ENCODE measurements around the gene EID3. TPM values are rescaled to one million over a fixed set of nuclear protein-coding genes. Genes with fewer than 3 reads are reported as not detected.

EID3 gene
- total and polyA plus RNA-seq, 10 of the 15 experiments (the other 5 are each of a cell fraction or from before 2014, with no cell fraction given) = 0.92 to 7.0 (median 4.3) TPM

DNA sequence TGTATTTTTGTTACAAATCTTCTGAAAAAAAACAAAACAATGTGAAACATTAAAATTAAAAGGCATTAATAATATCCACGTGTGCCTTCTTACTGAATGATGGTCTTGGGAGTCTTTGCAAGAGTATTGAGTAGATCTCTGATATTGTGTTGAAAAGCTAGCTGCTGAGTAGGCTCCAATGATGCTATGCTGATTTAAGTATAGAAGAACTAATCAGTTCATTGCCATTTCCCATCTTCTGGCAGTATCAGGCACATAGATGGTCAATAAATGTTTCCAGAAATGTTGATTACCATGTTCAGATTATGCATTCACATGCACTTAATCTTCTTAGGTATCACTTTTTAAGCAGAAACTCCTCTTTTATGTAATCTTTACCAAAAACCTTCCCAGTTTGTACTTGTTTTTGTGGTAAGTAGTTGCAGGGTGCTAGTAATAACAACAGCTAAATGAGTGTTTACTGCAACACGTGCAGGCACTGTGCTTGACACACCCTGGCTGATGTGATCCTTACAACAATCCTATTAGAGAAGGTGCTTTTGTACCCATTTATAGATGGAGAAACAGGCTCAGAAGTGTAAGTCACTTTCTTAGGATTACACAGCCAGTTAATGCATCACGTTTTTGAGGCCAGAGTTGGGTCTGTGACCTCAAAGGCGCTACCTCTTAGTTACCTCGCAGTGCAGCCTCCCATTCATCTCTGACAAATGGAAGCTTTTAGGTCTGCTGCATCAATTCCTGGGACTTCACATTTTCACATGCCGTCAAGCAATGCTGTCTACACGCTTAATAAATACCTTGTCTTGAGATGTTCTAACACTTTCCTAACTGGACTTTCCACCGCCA lies 46.9 kb downstream of the EID3 start:
- Histone ChIP-seq H3K4me2 (ENCODE audit: control insufficient read depth, insufficient read depth) (no peak overlapping the region), H3K79me2 (ENCODE audit: control insufficient read depth, insufficient read depth, low read length) (no peaks in the 10 kb centered on the region), H2AFZ (ENCODE audit: control insufficient read depth, low read depth, low read length) (no peak overlapping the region), H3K4me3 (no peak overlapping the region), H4K20me1 (ENCODE audit: control insufficient read depth, insufficient read depth) (no peaks in the 10 kb centered on the region), H3K27ac (ENCODE audit: control insufficient read depth, insufficient read depth) (no peak overlapping the region), H3K9ac (ENCODE audit: control insufficient read depth, insufficient read depth, low read length) (no peak overlapping the region), H3K4me1 (ENCODE audit: control insufficient read depth, insufficient read depth, low read length) (peaks cover 9% of the 10 kb centered on the region), H3K36me3 (ENCODE audit: control insufficient read depth in 2 of 2, insufficient read depth in 2 of 2, low read length in 1 of 2) (peaks cover 11 to 40% of the 10 kb centered on the region in 2 experiments), H3K27me3 (replicated peaks in 1 of 2; ENCODE audit: control insufficient read depth in 2 of 2, insufficient read depth in 2 of 2, low read length in 1 of 2) (no peaks in the 10 kb centered on the region), H3K9me3 (replicated peaks; ENCODE audit: control insufficient read depth, insufficient read depth, low read length) (no peaks in the 10 kb centered on the region)
- intact Hi-C loops (cut with micrococcal nuclease; ENCODE audit: unreplicated experiment) (loop anchor here (10.0 kb wide), 2 partner anchors 296 to 466 kb away; partner anchors contain the start of gene GLT8D2), in situ Hi-C loops (cut with MboI) (no loop called here)
- no TSS peak for BruUV-seq (replicated peaks)
- ATAC-seq = no peak
- no peak for DNase-seq (ENCODE audit: low read depth, low spot score)
- ChIA-PET RAD21 (ENCODE audit: unreplicated experiment) (no interaction called here), SMC1A (ENCODE audit: uncharacterized antibody, unreplicated experiment) (no interaction called here), CTCF (interaction anchor here (1.9 kb wide), 1 partner anchor 148 kb away, joined by 6 read pairs; no protein-coding TSS in a partner anchor), POLR2A (no interaction called here)
- no peak for TF ChIP-seq POLR2AphosphoS2 (IDR thresholded peaks at IDR 0.05; ENCODE audit: low read depth, low read length)
- no peak for TF ChIP-seq POLR2A (IDR thresholded peaks at IDR 0.05; ENCODE audit: low read depth, low read length)
- no peak for TF ChIP-seq WRNIP1 (IDR thresholded peaks at IDR 0.05; ENCODE audit: borderline replicate concordance, low read depth, low read length)
- TF ChIP-seq CHD2 (IDR thresholded peaks at IDR 0.05; ENCODE audit: borderline replicate concordance, low read depth, low read length) = no peak
- TF ChIP-seq, protein P1, sequence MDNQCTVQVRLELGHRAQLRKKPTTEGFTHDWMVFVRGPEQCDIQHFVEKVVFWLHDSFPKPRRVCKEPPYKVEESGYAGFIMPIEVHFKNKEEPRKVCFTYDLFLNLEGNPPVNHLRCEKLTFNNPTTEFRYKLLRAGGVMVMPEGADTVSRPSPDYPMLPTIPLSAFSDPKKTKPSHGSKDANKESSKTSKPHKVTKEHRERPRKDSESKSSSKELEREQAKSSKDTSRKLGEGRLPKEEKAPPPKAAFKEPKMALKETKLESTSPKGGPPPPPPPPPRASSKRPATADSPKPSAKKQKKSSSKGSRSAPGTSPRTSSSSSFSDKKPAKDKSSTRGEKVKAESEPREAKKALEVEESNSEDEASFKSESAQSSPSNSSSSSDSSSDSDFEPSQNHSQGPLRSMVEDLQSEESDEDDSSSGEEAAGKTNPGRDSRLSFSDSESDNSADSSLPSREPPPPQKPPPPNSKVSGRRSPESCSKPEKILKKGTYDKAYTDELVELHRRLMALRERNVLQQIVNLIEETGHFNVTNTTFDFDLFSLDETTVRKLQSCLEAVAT (IDR thresholded peaks at IDR 0.05) = no peak
- no peak for TF ChIP-seq JUNB (IDR thresholded peaks at IDR 0.05)
- no peak for TF ChIP-seq EP300 (IDR thresholded peaks at IDR 0.05; ENCODE audit: borderline replicate concordance in 1 of 2, control insufficient read depth in 1 of 2, low read depth in 2 of 2, low read length in 2 of 2)
- TF ChIP-seq LARP7 (IDR thresholded peaks at IDR 0.05) = no peak
- TF ChIP-seq, protein P2, sequence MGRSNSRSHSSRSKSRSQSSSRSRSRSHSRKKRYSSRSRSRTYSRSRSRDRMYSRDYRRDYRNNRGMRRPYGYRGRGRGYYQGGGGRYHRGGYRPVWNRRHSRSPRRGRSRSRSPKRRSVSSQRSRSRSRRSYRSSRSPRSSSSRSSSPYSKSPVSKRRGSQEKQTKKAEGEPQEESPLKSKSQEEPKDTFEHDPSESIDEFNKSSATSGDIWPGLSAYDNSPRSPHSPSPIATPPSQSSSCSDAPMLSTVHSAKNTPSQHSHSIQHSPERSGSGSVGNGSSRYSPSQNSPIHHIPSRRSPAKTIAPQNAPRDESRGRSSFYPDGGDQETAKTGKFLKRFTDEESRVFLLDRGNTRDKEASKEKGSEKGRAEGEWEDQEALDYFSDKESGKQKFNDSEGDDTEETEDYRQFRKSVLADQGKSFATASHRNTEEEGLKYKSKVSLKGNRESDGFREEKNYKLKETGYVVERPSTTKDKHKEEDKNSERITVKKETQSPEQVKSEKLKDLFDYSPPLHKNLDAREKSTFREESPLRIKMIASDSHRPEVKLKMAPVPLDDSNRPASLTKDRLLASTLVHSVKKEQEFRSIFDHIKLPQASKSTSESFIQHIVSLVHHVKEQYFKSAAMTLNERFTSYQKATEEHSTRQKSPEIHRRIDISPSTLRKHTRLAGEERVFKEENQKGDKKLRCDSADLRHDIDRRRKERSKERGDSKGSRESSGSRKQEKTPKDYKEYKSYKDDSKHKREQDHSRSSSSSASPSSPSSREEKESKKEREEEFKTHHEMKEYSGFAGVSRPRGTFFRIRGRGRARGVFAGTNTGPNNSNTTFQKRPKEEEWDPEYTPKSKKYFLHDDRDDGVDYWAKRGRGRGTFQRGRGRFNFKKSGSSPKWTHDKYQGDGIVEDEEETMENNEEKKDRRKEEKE (IDR thresholded peaks at IDR 0.05) = no peak
- no peak for TF ChIP-seq TCF3 (IDR thresholded peaks at IDR 0.05; ENCODE audit: borderline replicate concordance, insufficient read depth, low read depth, low read length)
- no peak for TF ChIP-seq YY1 (IDR thresholded peaks at IDR 0.05; ENCODE audit: low read depth, low read length)
- WGBS (ENCODE audit: insufficient coverage, insufficient replicate concordance, low lambda C conversion rate, missing lambda C conversion rate) = 97% methylated on average over 8 of the region's 8 CpGs
- no peak for FAIRE-seq

Measured in GM12878 (cell line).